Measurements from ENCODE around the gene FITM1.

The FITM1 gene

GRCh38 chr14:24181371-24182077, 51.1 kb downstream of the FITM1 start:
- DNase-seq (ENCODE audit: low spot score), result no peak
- in situ Hi-C loops (cut with MboI; ENCODE audit: low sequenced_read_pairs, unreplicated experiment), result no loop called here
- TF ChIP-seq CTCF (IDR thresholded peaks at IDR 0.05; ENCODE audit: borderline replicate concordance, control extremely low read depth, extremely low read depth, insufficient read depth, missing control alignments), result no peak
